Ectodermal cell (in vitro differentiated cells): ENCODE measurements around the gene ACSS3.

Experiments used
- H3K27ac ChIP-seq: 2 replicates; pipeline ENCODE4 v1.7.0; 2013; ENCODE audit warnings: mild to moderate bottlenecking, low read depth, low read length; ENCODE audit not compliant: insufficient read depth, poor library complexity, severe bottlenecking
- H3K27me3 ChIP-seq: 2 replicates; pipeline ENCODE4 v1.7.0; 2013; ENCODE audit warnings: mild to moderate bottlenecking, low read length; ENCODE audit not compliant: insufficient read depth, control insufficient read depth, poor library complexity, severe bottlenecking
- H3K36me3 ChIP-seq: one replicate; pipeline ENCODE4 v1.7.0; 2013; ENCODE audit warnings: low read length; ENCODE audit not compliant: control insufficient read depth, insufficient read depth
- H3K4me1 ChIP-seq: one replicate; pipeline ENCODE4 v1.7.0; 2013; ENCODE audit warnings: low read length; ENCODE audit not compliant: control insufficient read depth, insufficient read depth
- H3K4me3 ChIP-seq: 2 replicates; pipeline ENCODE4 v1.7.0; 2013; ENCODE audit warnings: low read depth, low read length, control low read depth; ENCODE audit not compliant: insufficient read depth
- H3K9me3 ChIP-seq: 2 replicates; pipeline ENCODE4 v1.7.0; 2013; ENCODE audit warnings: mild to moderate bottlenecking, low read length, moderate library complexity; ENCODE audit not compliant: control insufficient read depth
- WGBS, 2 experiments: methylation state at CpG; one replicate each; pipeline ENCODE4 v1.1.7; 2013; ENCODE audit warnings: missing lambda C conversion rate in 2 of 2; 5-methylcytosine and 5-hydroxymethylcytosine counted together

ACSS3 gene

GRCh38 chr12:81212996-81213696, 135.3 kb downstream of the ACSS3 start:
- no peak overlapping the region for H3K4me3 ChIP-seq
- no peaks in the 10 kb centered on the region for H3K9me3 ChIP-seq
- 92 to 95% methylated on average over 4 of the region's 4 CpGs for WGBS, 2 experiments
- H3K36me3 ChIP-seq = no peaks in the 10 kb centered on the region
- peaks cover 6% of the 10 kb centered on the region for H3K4me1 ChIP-seq
- H3K27me3 ChIP-seq = no peaks in the 10 kb centered on the region
- no peak overlapping the region for H3K27ac ChIP-seq

DNA sequence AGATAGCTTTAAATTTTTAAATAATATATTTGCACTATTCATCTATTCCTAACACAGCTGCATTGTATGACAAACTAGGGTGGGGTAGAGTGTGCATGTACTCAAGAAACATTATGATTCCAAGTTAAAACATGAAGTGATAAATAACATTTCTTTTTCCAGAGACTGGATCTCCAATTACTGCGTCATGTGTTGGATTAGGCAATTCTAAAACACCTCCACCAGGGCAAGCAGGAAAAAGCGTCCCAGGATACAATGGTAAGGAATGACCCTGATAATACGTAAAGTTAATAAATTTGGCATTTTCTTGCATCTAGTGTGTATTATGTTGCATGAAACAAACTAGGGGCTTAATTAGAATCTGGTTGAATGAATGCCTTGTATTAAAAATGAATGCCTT, 138.9 kb downstream of the ACSS3 start:
- Histone ChIP-seq H3K27ac (no peak overlapping the region), H3K36me3 (no peaks in the 10 kb centered on the region), H3K27me3 (no peaks in the 10 kb centered on the region), H3K4me1 (no peaks in the 10 kb centered on the region), H3K9me3 (no peaks in the 10 kb centered on the region), H3K4me3 (no peak overlapping the region)
- WGBS, 2 experiments = 94% methylated on average over 3 of the region's 3 CpGs

- Histone ChIP-seq H3K9me3 (no peaks in the 10 kb centered on the region), H3K27me3 (no peaks in the 10 kb centered on the region), H3K4me3 (no peak overlapping the region), H3K36me3 (no peaks in the 10 kb centered on the region), H3K4me1 (no peaks in the 10 kb centered on the region), H3K27ac (no peak overlapping the region)
- WGBS, 2 experiments = 81 to 92% methylated on average over 1 of the region's 1 CpG
Observed at GRCh38 chr12:81221681-81222080, 143.8 kb downstream of the ACSS3 start.

GRCh38 chr12:81222846-81223592, 145.1 kb downstream of the ACSS3 start:
- Histone ChIP-seq H3K27ac (no peak overlapping the region), H3K4me1 (no peaks in the 10 kb centered on the region), H3K9me3 (no peaks in the 10 kb centered on the region), H3K4me3 (no peak overlapping the region), H3K36me3 (no peaks in the 10 kb centered on the region), H3K27me3 (no peaks in the 10 kb centered on the region)
- WGBS, 2 experiments = 90 to 95% methylated on average over 5 of the region's 5 CpGs

DNA sequence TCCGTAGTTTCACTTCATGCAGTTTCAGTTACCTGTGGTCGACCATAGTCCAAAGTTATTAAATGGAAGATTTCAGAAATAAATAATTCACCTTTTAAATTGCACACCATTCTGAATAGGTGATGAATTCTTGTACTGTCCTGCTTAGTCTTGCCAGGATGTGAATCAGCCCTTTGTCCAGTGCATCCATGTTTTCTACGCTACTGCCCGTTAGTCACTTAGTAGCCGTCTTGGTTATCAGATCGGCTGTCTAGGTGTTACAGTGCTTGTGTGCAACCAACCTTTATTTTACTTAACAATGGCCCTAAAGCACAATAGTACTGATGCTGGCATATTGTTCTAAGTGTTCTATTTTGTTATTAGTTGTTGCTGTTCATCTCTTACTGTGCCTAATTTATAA, 146.7 kb downstream of the ACSS3 start:
- H3K9me3 ChIP-seq = no peaks in the 10 kb centered on the region
- no peaks in the 10 kb centered on the region for H3K27me3 ChIP-seq
- H3K4me1 ChIP-seq = no peaks in the 10 kb centered on the region
- H3K27ac ChIP-seq = no peak overlapping the region
- no peak overlapping the region for H3K4me3 ChIP-seq
- H3K36me3 ChIP-seq = no peaks in the 10 kb centered on the region
- WGBS, 2 experiments = 99 to 100% methylated on average over 5 of the region's 6 CpGs

DNA sequence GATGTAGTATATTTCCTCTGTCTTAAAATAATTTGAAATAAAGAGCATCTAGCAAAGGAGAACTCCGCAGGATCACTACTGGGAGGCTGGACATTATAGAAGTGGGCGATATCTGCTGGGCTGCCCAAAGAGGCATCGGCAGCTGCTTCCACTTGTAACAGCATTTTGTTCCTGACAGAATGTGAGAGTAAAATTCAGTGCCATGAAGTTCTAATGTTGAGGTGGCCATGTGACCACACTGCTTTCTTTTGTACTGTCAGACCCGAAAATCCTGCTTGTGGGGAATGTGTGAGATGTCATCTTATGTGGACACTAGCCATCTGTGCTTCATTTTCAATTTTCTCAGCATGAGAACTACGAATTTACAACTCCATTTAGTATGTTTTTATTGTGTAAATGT, 151.9 kb downstream of the ACSS3 start:
- no peaks in the 10 kb centered on the region for H3K27me3 ChIP-seq
- no peaks in the 10 kb centered on the region for H3K36me3 ChIP-seq
- H3K27ac ChIP-seq = no peak overlapping the region
- no peaks in the 10 kb centered on the region for H3K9me3 ChIP-seq
- 85 to 89% methylated on average over 4 to 5 of the region's 5 CpGs for WGBS, 2 experiments
- H3K4me1 ChIP-seq = no peaks in the 10 kb centered on the region
- no peak overlapping the region for H3K4me3 ChIP-seq

DNA sequence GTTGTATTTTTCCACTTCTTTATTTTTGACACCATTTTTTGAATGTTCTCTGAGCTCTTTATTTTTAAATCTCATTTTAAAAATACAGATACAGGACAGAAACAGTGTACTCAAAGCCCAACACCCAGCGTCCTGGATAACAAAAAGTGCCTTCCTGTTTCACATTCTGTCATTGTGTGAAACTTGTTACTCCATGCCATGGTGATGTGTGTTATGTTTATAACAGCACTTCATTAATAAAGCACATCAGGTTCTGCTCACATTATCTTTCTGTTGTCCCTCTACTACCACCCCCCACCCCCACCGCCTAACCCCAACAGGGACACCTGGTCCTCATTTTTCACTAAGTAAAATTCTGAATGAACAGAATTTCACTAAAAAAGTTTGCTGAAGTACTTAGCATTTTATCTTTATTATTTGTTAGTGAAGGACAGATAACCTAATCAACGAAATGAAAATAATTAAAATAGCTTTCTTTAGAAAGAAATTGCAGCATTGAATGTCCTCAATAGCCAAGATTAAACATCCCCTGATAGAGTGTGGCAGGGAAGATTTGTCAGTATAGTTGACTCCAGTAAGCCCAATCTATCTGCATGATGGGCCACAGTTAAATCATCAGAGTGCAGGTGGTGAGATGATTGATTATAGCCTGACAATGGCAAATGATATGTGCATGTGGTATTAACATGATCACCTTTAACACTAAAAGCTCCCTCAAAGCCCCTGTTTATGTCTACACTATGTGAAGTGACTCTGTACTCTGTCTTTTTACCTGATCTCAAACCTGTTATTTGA, 153.9 kb downstream of the ACSS3 start:
- H3K36me3 ChIP-seq = no peaks in the 10 kb centered on the region
- no peaks in the 10 kb centered on the region for H3K9me3 ChIP-seq
- no peak overlapping the region for H3K4me3 ChIP-seq
- WGBS, 2 experiments = 98 to 100% methylated on average over 2 to 3 of the region's 3 CpGs
- H3K27ac ChIP-seq = no peak overlapping the region
- H3K27me3 ChIP-seq = no peaks in the 10 kb centered on the region
- no peaks in the 10 kb centered on the region for H3K4me1 ChIP-seq

DNA sequence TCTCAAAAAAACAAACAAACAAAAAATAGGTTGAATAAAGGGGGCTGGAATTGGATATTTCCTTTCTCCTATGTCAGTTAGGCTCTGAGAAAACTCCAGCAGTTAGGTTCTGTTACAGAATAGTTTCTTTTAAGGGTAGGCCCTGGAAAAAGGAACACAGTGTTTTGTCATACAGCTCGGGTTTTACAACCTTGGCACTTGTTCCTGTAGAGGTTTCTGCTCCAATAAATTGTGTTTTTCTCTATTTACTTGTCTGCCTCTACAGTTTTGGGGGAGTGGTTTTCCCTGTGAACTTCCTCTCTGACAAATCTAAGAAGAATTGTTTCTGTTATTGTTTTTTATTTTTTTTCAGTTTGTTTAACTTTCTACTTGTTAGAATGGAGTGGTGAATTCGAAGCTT, 167.6 kb downstream of the ACSS3 start:
- no peaks in the 10 kb centered on the region for H3K27me3 ChIP-seq
- H3K4me1 ChIP-seq = no peaks in the 10 kb centered on the region
- H3K36me3 ChIP-seq = no peaks in the 10 kb centered on the region
- WGBS, 2 experiments = 88 to 92% methylated on average over 2 of the region's 2 CpGs
- H3K4me3 ChIP-seq = no peak overlapping the region
- no peaks in the 10 kb centered on the region for H3K9me3 ChIP-seq
- H3K27ac ChIP-seq = peak overlapping the region; percentile 1

GRCh38 chr12:81245907-81246570, 168.2 kb downstream of the ACSS3 start:
- Histone ChIP-seq H3K27me3 (no peaks in the 10 kb centered on the region), H3K9me3 (no peaks in the 10 kb centered on the region), H3K4me3 (no peak overlapping the region), H3K36me3 (no peaks in the 10 kb centered on the region), H3K27ac (peak overlapping the region; percentile 1), H3K4me1 (no peaks in the 10 kb centered on the region)
- whole genome bisulfite sequencing, 2 experiments = 31 to 33% methylated on average over 4 of the region's 4 CpGs

DNA sequence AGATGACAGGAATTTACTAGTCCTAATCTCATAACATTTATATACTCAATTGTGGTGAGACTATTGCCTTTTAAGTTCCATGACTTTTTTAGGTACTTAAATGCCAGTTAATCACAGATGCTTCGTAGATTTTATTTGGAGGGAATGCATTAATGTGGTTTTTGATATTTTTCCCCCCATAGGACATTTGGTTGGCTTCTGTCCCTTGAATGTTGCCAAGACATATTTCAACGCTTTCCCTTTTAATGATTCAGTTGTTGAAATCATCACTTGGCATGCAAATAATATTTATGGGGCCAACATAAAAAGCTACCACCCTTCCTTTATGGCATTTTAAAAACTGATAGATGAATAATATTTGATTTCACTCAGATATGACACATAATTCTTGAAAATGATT, 172.1 kb downstream of the ACSS3 start:
- WGBS, 2 experiments = 100% methylated on average over 2 of the region's 2 CpGs; no CpG with 5 or more reads in 1 of the 2 experiments

More for the DNA sequence above, 172.1 kb downstream of the ACSS3 start:
- no peaks in the 10 kb centered on the region for H3K27me3 ChIP-seq
- no peak overlapping the region for H3K4me3 ChIP-seq
- H3K27ac ChIP-seq = no peak overlapping the region
- no peaks in the 10 kb centered on the region for H3K4me1 ChIP-seq
- no peaks in the 10 kb centered on the region for H3K9me3 ChIP-seq
- H3K36me3 ChIP-seq = no peaks in the 10 kb centered on the region
